ENCODE data around the gene CDH4. TPM values are rescaled to one million over a fixed set of nuclear protein-coding genes. Genes with fewer than 3 reads are reported as not detected.

The CDH4 gene
- total and polyA plus RNA-seq, 9 of the 15 experiments (the other 6 are each of a cell fraction or from before 2014, with no cell fraction given) = 0.04 TPM; not detected in 8

DNA sequence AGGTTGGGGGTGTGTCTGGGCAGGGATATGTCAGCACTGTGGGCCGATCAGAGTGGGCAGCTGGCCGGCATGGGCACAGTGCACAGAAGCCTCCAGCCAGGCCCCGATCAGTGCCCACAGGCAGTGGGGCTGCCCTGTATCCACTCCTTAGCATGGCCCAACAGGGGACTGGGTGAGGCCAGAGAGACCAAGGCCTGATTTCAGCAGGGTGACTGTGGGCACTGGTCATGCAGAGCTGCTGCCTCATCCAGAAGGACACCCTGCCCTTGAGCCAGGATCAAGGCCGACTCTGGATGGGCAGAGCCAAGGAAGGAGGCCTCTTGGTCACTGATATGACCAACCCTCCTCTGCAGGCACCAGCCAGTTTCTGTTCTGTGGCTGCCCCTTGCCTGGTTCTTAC, 159.7 kb downstream of the CDH4 start (continued):
- TF ChIP-seq TAF9B (IDR thresholded peaks at IDR 0.05; ENCODE audit: partially characterized antibody) (no peak), HIVEP1 (CRISPR knock-in tag; IDR thresholded peaks at IDR 0.05) (no peak), CHCHD3 (CRISPR knock-in tag; IDR thresholded peaks at IDR 0.05) (no peak), MIER1 (IDR thresholded peaks at IDR 0.05; ENCODE audit: low read depth) (no peak), PHF20 (IDR thresholded peaks at IDR 0.05; ENCODE audit: partially characterized antibody) (no peak), ZNF75A (CRISPR knock-in tag; IDR thresholded peaks at IDR 0.05) (no peak)
- TF ChIP-seq, protein P1, sequence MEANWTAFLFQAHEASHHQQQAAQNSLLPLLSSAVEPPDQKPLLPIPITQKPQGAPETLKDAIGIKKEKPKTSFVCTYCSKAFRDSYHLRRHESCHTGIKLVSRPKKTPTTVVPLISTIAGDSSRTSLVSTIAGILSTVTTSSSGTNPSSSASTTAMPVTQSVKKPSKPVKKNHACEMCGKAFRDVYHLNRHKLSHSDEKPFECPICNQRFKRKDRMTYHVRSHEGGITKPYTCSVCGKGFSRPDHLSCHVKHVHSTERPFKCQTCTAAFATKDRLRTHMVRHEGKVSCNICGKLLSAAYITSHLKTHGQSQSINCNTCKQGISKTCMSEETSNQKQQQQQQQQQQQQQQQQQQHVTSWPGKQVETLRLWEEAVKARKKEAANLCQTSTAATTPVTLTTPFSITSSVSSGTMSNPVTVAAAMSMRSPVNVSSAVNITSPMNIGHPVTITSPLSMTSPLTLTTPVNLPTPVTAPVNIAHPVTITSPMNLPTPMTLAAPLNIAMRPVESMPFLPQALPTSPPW (CRISPR knock-in tag; IDR thresholded peaks at IDR 0.05) = no peak

DNA sequence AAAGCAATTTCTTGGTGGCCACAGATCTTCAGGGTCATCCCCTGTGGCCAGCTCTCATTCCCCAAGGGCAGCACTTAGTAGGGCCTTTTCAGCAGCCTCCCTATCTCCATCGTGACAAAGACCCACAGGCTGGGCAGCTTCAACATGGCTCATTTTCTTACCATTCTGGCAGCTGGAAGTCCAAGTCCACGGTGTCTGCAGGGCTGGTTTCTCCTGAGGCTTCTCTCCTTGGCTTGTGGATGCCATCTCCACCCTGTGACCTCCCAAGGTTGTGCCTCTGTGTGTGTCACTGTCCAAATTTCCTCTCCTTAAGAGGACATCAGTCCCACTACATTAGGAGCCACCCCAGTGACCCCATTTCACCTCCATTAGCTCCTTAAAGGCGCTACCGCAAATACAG, 161.7 kb downstream of the CDH4 start:
- Histone ChIP-seq H3K4me3 (no peak overlapping the region), H3K36me3 (ENCODE audit: control insufficient read depth, insufficient read depth, low read length) (no peaks in the 10 kb centered on the region), H3K4me2 (ENCODE audit: insufficient read depth, low read length) (no peak overlapping the region), H3K79me2 (ENCODE audit: control insufficient read depth, insufficient read depth, low read length) (no peaks in the 10 kb centered on the region), H3K9me1 (ENCODE audit: control insufficient read depth, insufficient read depth, low read length) (no peaks in the 10 kb centered on the region), H3K27ac (ENCODE audit: extremely low read depth, low read depth, low read length) (no peak overlapping the region), H4K20me1 (replicated peaks; ENCODE audit: control insufficient read depth, insufficient read depth, low read length) (no peaks in the 10 kb centered on the region; the same call in 1 of the 2 replicates), H2AFZ (ENCODE audit: low read depth, low read length) (no peak overlapping the region), H3K9ac (ENCODE audit: insufficient read depth in 1 of 2, low read depth in 2 of 2, low read length in 2 of 2) (no peak overlapping the region), H3K27me3 (ENCODE audit: control insufficient read depth in 2 of 2, insufficient read depth in 2 of 2, low read length in 2 of 2) (peaks cover 1 to 25% of the 10 kb centered on the region in 2 experiments; a peak in 3 of 5 replicates), H3K4me1 (replicated peaks in 1 of 2; ENCODE audit: control insufficient read depth in 2 of 2, insufficient read depth in 2 of 2, low read length in 2 of 2) (no peaks in the 10 kb centered on the region), H3K9me3 (replicated peaks; ENCODE audit: control insufficient read depth, insufficient read depth, low read depth, low read length) (no peaks in the 10 kb centered on the region)
- FAIRE-seq (no peak), DNase-seq (ENCODE audit: extremely low read depth in 1 of 4, low spot score in 3 of 4) (no peak), ATAC-seq (no peak)
- 6% methylated on average over 4 of the region's 4 CpGs for WGBS (ENCODE audit: insufficient coverage, low coverage, missing lambda C conversion rate)
- intact Hi-C loops (cut with micrococcal nuclease) (no loop called here), in situ Hi-C loops (cut with MboI) (no loop called here)
- TF ChIP-seq PPARD (CRISPR knock-in tag; IDR thresholded peaks at IDR 0.05) = no peak
- TF ChIP-seq ETV6 (IDR thresholded peaks at IDR 0.05; ENCODE audit: borderline replicate concordance in 1 of 2, low read depth in 2 of 2, low read length in 1 of 2) = no peak
- TF ChIP-seq ETV6 (CRISPR knock-in tag; IDR thresholded peaks at IDR 0.05; ENCODE audit: borderline replicate concordance) = no peak
- no peak for TF ChIP-seq BCOR (IDR thresholded peaks at IDR 0.05)
- TF ChIP-seq BDP1 (IDR thresholded peaks at IDR 0.05; ENCODE audit: insufficient read depth, insufficient read length) = no peak
- peak; percentile 38; the same call in 1 of the 2 replicates for TF ChIP-seq ZKSCAN1 (IDR thresholded peaks at IDR 0.05; ENCODE audit: low read depth, low read length)
- CTCF ChIA-PET (ENCODE audit: low intra/inter-chr PET ratio) = no interaction called here
- POLR2A ChIA-PET = no interaction called here
- BruUV-seq (replicated peaks) = no TSS peak
